Panc1 (cell line): Measurements from ENCODE around the gene RASD1. TPM values are rescaled to one million over a fixed set of nuclear protein-coding genes. Genes with fewer than 3 reads are reported as not detected.

Source experiments
- total RNA-seq: library from RNA; stranded (reverse); gene quantifications from one replicate; pipeline ENCODE4 v1.2.1, GENCODE V29; 2021; ENCODE audit not compliant: unreplicated experiment

The RASD1 gene
- total RNA-seq, 1 experiment from 2014 or later: 1.7 TPM

Other genes starting within 250 kb of the RASD1 start
- gene COPS3, start 215.1 kb downstream of the RASD1 start, total RNA-seq: 73.6 TPM
- gene NT5M, start 193.0 kb downstream of the RASD1 start, total RNA-seq: 3.1 TPM
- gene MED9, start 19.4 kb downstream of the RASD1 start, total RNA-seq: 11.1 TPM
- gene PEMT, start 95.3 kb upstream of the RASD1 start, total RNA-seq: 27.0 TPM
- 51.0 TPM for gene RAI1, start 185.1 kb upstream of the RASD1 start, total RNA-seq